Urinary bladder (tissue), 4 donors: ENCODE results near the gene USP36. TPM values are rescaled to one million over a fixed set of nuclear protein-coding genes. Genes with fewer than 3 reads are reported as not detected.

Source experiments
- DNase-seq: peaks from one replicate; pipeline ENCODE4 v3.0.0-alpha.2; 2015; ENCODE audit errors: extremely low spot score
- H3K27ac ChIP-seq: one replicate; pipeline ENCODE4 v1.5.1; 2013; ENCODE audit warnings: low read depth, mild to moderate bottlenecking, moderate library complexity
- H3K36me3 ChIP-seq: one replicate; pipeline ENCODE4 v1.6.1; 2013; ENCODE audit warnings: mild to moderate bottlenecking, moderate library complexity; ENCODE audit not compliant: insufficient read depth
- H3K4me1 ChIP-seq: one replicate; pipeline ENCODE4 v1.6.1; 2013; ENCODE audit warnings: mild to moderate bottlenecking, moderate library complexity; ENCODE audit not compliant: insufficient read depth
- H3K4me3 ChIP-seq: one replicate; pipeline ENCODE4 v1.5.1; 2013; ENCODE audit warnings: low read depth, low read length
- WGBS: extraction: QIAGEN DNeasy Blood & Tissue Kit; methylation state at CpG from one replicate; pipeline ENCODE4 v1.1.7; 2013; 5-methylcytosine and 5-hydroxymethylcytosine counted together
- polyA plus RNA-seq: library from polyadenylated mRNA; stranded (reverse); fragments of 200-250 nt; gene quantifications from one replicate; pipeline ENCODE4 v1.2.3, GENCODE V29; 2013
- total RNA-seq: library from RNA; depleted of rRNA; stranded (reverse); fragments of >200 nt; gene quantifications from one replicate; pipeline ENCODE4 v1.2.3, GENCODE V29; 2014
- donor health status: healthy with polysubstance abuse.
- donor health status: healthy.

USP36 gene
- total and polyA plus RNA-seq, 2 donors = 27.3 to 28.0 TPM

- Histone ChIP-seq H3K27ac (peak overlapping the region; percentile 94), H3K4me3 (peak overlapping the region; percentile 81), H3K4me1 (no peaks in the 10 kb centered on the region), H3K36me3 (no peaks in the 10 kb centered on the region)
- WGBS = under 1% methylated on average over 73 of the region's 73 CpGs
- no peak for DNase-seq
Observed at GRCh38 chr17:78839762-78840529, 668 bp downstream of the USP36 start.

DNA sequence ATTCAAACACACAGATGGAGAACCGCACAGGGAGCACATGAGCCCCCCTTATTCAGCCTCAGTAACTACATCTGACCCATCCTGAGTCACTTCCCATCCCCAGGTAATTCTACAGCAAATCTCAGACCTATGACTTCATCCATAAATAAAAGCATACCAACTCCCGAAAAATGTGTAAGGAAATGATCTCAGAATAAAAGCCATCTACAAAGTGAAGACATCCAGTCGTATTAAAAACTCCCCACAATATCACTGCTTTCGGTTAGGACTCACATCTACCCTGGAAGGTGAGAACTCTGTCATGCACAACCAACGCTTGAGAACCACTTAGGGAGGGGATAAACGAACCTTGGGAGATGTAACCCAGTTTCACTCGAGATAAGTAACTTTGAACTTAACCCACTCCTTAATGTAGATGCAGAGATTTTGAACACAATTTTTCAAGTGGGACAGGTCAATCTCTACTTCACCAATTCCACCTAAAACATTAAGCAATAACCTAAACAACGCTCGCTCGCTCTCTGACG, 1.3 kb downstream of the USP36 start:
- peaks cover 2% of the 10 kb centered on the region for H3K36me3 ChIP-seq
- peak overlapping the region; percentile 81 for H3K4me3 ChIP-seq
- no peak overlapping the region for H3K27ac ChIP-seq
- DNase-seq = no peak
- WGBS = 19% methylated on average over 11 of the region's 11 CpGs
- no peaks in the 10 kb centered on the region for H3K4me1 ChIP-seq

GRCh38 chr17:78838574-78839005, 2.0 kb downstream of the USP36 start:
- Histone ChIP-seq H3K4me3 (no peak overlapping the region), H3K27ac (no peak overlapping the region)

GRCh38 chr17:78836420-78837021, 4.1 kb downstream of the USP36 start:
- Histone ChIP-seq H3K4me3 (no peak overlapping the region), H3K4me1 (no peaks in the 10 kb centered on the region), H3K27ac (no peak overlapping the region), H3K36me3 (peaks cover 4% of the 10 kb centered on the region)
- 82% methylated on average over 5 of the region's 5 CpGs for WGBS
- DNase-seq = no peak

More at GRCh38 chr17:78838574-78839005, 2.0 kb downstream of the USP36 start:
- H3K36me3 ChIP-seq = peaks cover 2% of the 10 kb centered on the region
- H3K4me1 ChIP-seq = no peaks in the 10 kb centered on the region
- 87% methylated on average over 22 of the region's 22 CpGs for WGBS
- no peak for DNase-seq

DNA sequence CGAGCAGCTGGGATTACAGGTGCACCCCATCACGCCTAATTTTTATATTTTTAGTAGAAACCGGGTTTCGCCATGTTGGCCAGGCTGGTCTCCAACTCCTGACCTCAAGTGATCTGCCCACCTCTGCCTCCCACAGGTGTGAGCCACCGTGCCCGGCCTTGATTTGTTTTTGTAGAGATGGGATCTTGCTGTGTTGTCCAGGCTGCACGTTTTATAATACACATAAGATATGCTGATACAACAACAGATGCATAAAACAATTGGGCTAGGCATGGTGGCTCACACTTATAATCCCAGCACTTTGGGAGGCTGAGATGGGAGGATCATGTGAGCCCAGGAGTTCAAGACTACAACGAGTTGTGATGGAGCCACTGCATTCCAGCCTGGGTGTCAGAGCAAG, 6.0 kb downstream of the USP36 start:
- Histone ChIP-seq H3K27ac (no peak overlapping the region), H3K4me3 (no peak overlapping the region), H3K36me3 (peaks cover 4% of the 10 kb centered on the region), H3K4me1 (no peaks in the 10 kb centered on the region)
- 97% methylated on average over 8 of the region's 8 CpGs for WGBS
- no peak for DNase-seq

DNA sequence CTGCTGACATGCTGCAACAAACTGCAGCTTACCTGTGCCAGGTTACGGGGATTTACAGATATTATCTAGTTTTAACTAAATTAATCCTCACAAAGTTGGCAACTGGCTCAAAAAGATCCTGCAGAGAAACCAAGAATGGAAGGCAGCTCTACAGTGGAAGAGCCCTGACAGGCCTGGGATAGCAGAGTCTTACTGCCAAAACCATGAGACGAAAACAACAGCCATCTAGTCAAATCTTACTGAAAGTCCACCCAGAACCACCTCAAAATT, 8.1 kb downstream of the USP36 start:
- H3K4me1 ChIP-seq = no peaks in the 10 kb centered on the region
- 88% methylated on average over 2 of the region's 2 CpGs for WGBS
- DNase-seq = no peak
- peaks cover 4% of the 10 kb centered on the region for H3K36me3 ChIP-seq
- no peak overlapping the region for H3K4me3 ChIP-seq
- no peak overlapping the region for H3K27ac ChIP-seq

DNA sequence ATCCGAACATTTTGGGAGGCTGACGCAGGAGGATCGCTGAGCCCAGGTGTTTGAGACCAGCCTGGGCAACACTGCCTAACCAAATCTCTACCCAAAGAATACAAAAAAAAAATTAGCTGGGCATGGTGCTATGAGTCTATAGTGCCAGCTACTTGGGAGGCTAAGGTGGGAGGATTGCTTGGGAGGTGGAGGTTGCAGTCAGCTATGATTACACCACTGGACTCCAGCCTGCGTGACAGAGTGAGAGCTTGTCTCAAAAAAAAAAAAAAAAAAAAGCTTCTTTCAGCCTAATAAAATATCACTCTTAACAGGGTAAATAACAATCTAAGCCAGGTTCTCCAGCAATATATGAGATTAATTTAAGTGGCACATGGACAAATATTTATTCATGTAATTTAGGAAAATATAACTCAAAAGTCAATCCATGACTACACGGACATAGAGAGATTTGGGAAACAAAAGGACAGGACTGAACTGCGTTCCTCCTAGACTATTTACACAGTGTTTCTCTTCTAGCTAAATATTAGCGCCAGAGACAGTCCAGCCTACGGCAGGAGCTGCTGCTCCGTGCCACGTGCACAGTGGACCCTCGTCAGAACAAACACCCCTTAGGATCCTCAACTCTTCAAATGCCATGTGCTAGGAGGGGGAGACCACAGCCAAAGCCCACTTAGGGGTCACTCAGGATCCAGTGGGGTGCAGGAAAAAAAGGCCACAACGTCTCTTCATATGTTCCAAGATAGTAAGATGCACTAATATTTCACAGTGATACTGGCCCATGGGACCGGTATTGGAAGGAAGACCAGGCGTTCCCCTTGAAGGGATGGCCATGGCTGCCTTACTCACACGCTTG, 8.7 kb downstream of the USP36 start:
- peaks cover 4% of the 10 kb centered on the region for H3K36me3 ChIP-seq
- WGBS = 89% methylated on average over 15 of the region's 15 CpGs
- H3K4me3 ChIP-seq = no peak overlapping the region
- no peaks in the 10 kb centered on the region for H3K4me1 ChIP-seq
- no peak for DNase-seq
- H3K27ac ChIP-seq = no peak overlapping the region

GRCh38 chr17:78829477-78829876, 11.1 kb downstream of the USP36 start:
- Histone ChIP-seq H3K4me3 (no peak overlapping the region), H3K27ac (no peak overlapping the region), H3K4me1 (no peaks in the 10 kb centered on the region), H3K36me3 (peaks cover 3% of the 10 kb centered on the region)
- no peak for DNase-seq
- 96% methylated on average over 6 of the region's 6 CpGs for WGBS

DNA sequence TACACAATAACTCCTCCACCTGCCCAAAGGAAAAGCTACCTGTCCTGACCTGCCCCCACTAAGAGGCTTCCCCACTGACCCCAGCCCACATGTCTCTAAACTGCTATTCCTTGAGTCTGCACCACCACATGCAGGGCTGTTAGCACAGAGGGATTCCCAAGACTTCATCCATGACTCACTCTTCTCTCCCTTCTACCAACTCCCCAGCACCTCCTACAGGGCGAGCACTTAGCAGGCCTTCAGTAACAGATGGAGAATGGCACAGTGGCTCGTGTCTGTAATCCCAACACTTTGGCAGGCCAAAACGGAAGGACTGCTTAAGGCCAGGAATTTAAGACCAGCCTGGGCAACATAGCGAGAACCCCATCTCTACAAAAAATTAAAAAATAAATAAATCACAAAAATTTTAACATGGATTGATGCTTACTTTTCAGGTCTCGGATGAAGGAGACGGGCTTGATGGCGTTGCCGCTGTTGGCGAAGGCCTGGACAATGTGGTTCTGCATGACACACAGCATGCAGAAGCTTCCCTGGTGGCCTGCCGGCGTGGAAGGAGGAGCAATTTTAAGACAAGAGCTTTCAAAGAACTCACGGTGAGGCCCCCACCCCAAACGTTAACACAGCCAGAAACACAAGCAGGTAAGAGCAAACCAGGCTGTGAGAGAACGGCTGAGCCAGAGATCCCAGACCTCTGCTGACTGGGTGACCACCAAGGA, 12.0 kb downstream of the USP36 start:
- 90% methylated on average over 14 of the region's 14 CpGs for WGBS
- no peaks in the 10 kb centered on the region for H3K4me1 ChIP-seq
- DNase-seq = no peak
- H3K4me3 ChIP-seq = no peak overlapping the region
- no peak overlapping the region for H3K27ac ChIP-seq
- H3K36me3 ChIP-seq = peaks cover 2% of the 10 kb centered on the region

- H3K4me1 ChIP-seq = no peaks in the 10 kb centered on the region
- no peak overlapping the region for H3K4me3 ChIP-seq
- no peaks in the 10 kb centered on the region for H3K36me3 ChIP-seq
- WGBS = 88% methylated on average over 21 of the region's 21 CpGs
- DNase-seq = no peak
- H3K27ac ChIP-seq = no peak overlapping the region
Observed at GRCh38 chr17:78826836-78827509, 13.6 kb downstream of the USP36 start.

DNA sequence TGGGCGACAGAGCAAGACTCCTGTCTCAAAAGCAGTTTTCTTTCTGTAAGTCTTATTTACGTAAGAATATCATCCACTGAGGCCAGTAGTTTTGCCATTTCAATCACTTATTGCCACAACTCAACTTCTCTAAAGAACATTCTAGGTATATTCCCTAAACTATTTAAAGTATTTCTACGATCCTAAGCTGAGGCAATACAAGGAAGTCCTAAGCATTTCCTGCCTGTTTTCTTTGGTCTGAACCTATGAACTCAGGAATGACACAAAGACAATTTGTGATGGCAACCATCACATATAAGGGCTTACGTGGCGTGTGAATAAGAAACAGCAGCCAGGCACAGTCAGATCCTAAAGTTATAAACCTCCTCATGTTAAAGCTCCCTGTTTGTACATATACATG, 14.2 kb downstream of the USP36 start:
- no peak overlapping the region for H3K4me3 ChIP-seq
- H3K36me3 ChIP-seq = no peaks in the 10 kb centered on the region
- H3K4me1 ChIP-seq = no peaks in the 10 kb centered on the region
- WGBS = 87% methylated on average over 5 of the region's 5 CpGs
- DNase-seq = no peak
- H3K27ac ChIP-seq = no peak overlapping the region

DNA sequence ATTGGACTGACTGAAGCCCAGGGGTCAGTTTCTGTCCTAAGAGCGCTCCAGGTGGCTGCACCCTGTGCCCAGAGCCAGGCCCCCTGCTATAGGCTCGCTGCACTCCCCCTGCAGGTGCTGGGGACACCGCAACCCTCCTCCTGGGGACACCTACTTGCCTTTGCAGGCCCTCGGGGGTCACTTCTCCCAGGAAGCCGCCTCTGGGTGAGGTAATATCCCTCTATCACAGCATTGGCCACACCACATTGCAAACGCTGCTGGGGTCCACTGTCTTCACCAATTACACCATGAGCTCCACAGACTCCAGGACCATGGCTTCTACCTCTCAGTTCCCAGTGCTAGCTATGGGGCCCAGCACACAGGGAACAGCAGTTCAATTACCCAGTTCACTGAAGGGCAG, 14.9 kb downstream of the USP36 start:
- H3K4me3 ChIP-seq = no peak overlapping the region
- DNase-seq = no peak
- no peaks in the 10 kb centered on the region for H3K36me3 ChIP-seq
- 93% methylated on average over 6 of the region's 6 CpGs for WGBS
- H3K27ac ChIP-seq = no peak overlapping the region
- no peaks in the 10 kb centered on the region for H3K4me1 ChIP-seq

DNA sequence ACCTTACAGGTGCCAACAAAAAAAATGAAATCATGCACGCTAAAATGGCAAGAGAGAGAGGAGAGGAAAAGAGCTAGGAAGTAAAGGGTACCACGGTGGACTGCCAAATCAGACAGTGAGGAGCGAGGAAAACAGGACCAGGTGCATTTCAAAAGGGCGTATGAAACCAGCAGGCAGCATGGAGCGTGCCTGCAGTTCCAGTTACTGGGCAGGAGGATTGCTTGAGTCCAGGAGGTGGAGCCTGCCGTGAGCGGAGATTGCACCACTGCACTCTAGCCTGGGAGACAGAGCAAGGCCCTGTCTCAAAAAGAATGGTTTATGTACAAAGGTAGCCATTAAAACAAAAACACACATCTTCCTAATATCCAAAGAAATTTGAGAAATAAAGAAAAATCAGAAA, 16.4 kb downstream of the USP36 start:
- H3K4me3 ChIP-seq = no peak overlapping the region
- no peak for DNase-seq
- H3K27ac ChIP-seq = no peak overlapping the region
- H3K36me3 ChIP-seq = no peaks in the 10 kb centered on the region
- no peaks in the 10 kb centered on the region for H3K4me1 ChIP-seq
- 90% methylated on average over 7 of the region's 7 CpGs for WGBS
